ACC112 (cell line): Measurements from ENCODE around the gene HEBP2.

ENCODE experiments used
- H2AFZ ChIP-seq: fragments of 200-600 bp; sonication (generic); one replicate; pipeline ENCODE4 v1.6.0; 2017; ENCODE audit warnings: antibody characterized with exemption, low read length; ENCODE audit not compliant: unreplicated experiment
- H3K27ac ChIP-seq: fragments of 200-600 bp; sonication (generic); 2 replicates; pipeline ENCODE4 v1.5.1; 2014; ENCODE audit warnings: low read depth, mild to moderate bottlenecking, antibody characterized with exemption, low read length, moderate library complexity
- H3K27me3 ChIP-seq: fragments of 200-600 bp; sonication (generic); 2 replicates; pipeline ENCODE4 v1.6.1; 2014; ENCODE audit warnings: mild to moderate bottlenecking, antibody characterized with exemption, low read length, moderate library complexity, mixed read lengths; ENCODE audit not compliant: insufficient read depth
- H3K36me3 ChIP-seq: fragments of 200-600 bp; sonication (generic); 2 replicates; pipeline ENCODE4 v1.6.1; 2016; ENCODE audit warnings: mild to moderate bottlenecking, antibody characterized with exemption, low read length, moderate library complexity, mixed read lengths; ENCODE audit not compliant: insufficient read depth
- H3K4me1 ChIP-seq: fragments of 200-600 bp; sonication (generic); one replicate; pipeline ENCODE4 v1.6.1; 2016; ENCODE audit warnings: low read length, mixed read lengths; ENCODE audit not compliant: insufficient read depth, unreplicated experiment, control insufficient read depth
- H3K4me3 ChIP-seq: fragments of 200-600 bp; sonication (generic); 2 replicates; pipeline ENCODE4 v1.5.1; 2014; ENCODE audit warnings: mild to moderate bottlenecking, low read depth, low read length
- H3K79me2 ChIP-seq: fragments of 200-600 bp; sonication (generic); one replicate; pipeline ENCODE4 v1.6.0; 2016; ENCODE audit warnings: low read length; ENCODE audit not compliant: control insufficient read depth, unreplicated experiment, insufficient read depth

Gene HEBP2

GRCh38 chr6:138397128-138398122 lies 6.6 kb upstream of the HEBP2 start:
- Histone ChIP-seq H3K36me3 (no peaks in the 10 kb centered on the region), H3K27me3 (no peaks in the 10 kb centered on the region), H3K4me3 (no peak overlapping the region), H3K4me1 (peaks cover 15% of the 10 kb centered on the region), H2AFZ (no peak overlapping the region), H3K79me2 (no peaks in the 10 kb centered on the region), H3K27ac (no peak overlapping the region)

GRCh38 chr6:138400326-138400725 lies 3.7 kb upstream of the HEBP2 start:
- no peak overlapping the region for H3K4me3 ChIP-seq
- peaks cover 16% of the 10 kb centered on the region for H3K4me1 ChIP-seq
- no peaks in the 10 kb centered on the region for H3K36me3 ChIP-seq
- no peak overlapping the region for H3K27ac ChIP-seq
- no peak overlapping the region for H2AFZ ChIP-seq
- H3K27me3 ChIP-seq: no peaks in the 10 kb centered on the region
- H3K79me2 ChIP-seq: peaks cover 7% of the 10 kb centered on the region

GRCh38 chr6:138401960-138402837 lies 1.8 kb upstream of the HEBP2 start:
- H3K79me2 ChIP-seq: peaks cover 7% of the 10 kb centered on the region
- H3K27ac ChIP-seq: no peak overlapping the region
- no peak overlapping the region for H2AFZ ChIP-seq

GRCh38 chr6:138402838-138403187 lies 1.2 kb upstream of the HEBP2 start:
- H3K27ac ChIP-seq: no peak overlapping the region
- H3K27me3 ChIP-seq: no peaks in the 10 kb centered on the region
- no peak overlapping the region for H2AFZ ChIP-seq
- peaks cover 12% of the 10 kb centered on the region; the same call in 1 of the 2 replicates for H3K36me3 ChIP-seq
- H3K79me2 ChIP-seq: peaks cover 7% of the 10 kb centered on the region
- peak overlapping the region; percentile 97 for H3K4me3 ChIP-seq
- peaks cover 7% of the 10 kb centered on the region for H3K4me1 ChIP-seq

More at GRCh38 chr6:138401960-138402837, 1.8 kb upstream of the HEBP2 start:
- Histone ChIP-seq H3K36me3 (peaks cover 8% of the 10 kb centered on the region; the same call in 1 of the 2 replicates), H3K27me3 (no peaks in the 10 kb centered on the region), H3K4me1 (peaks cover 13% of the 10 kb centered on the region), H3K4me3 (no peak overlapping the region)

GRCh38 chr6:138403324-138403800 lies 661 bp upstream of the HEBP2 start:
- Histone ChIP-seq H3K4me3 (peak overlapping the region; percentile 97), H3K27ac (peak overlapping the region; percentile 28; the same call in 1 of the 2 replicates)

GRCh38 chr6:138404666-138405337 lies 779 bp downstream of the HEBP2 start:
- Histone ChIP-seq H3K79me2 (peaks cover 7% of the 10 kb centered on the region), H3K4me1 (peaks cover 13% of the 10 kb centered on the region), H3K27ac (peak overlapping the region; percentile 5; the same call in 1 of the 2 replicates), H3K36me3 (peaks cover 18% of the 10 kb centered on the region; the same call in 1 of the 2 replicates), H3K4me3 (peak overlapping the region; percentile 97), H3K27me3 (no peaks in the 10 kb centered on the region), H2AFZ (peak overlapping the region; percentile 89)

More at GRCh38 chr6:138403324-138403800, 661 bp upstream of the HEBP2 start:
- Histone ChIP-seq H2AFZ (peak overlapping the region; percentile 89), H3K36me3 (peaks cover 12% of the 10 kb centered on the region; the same call in 1 of the 2 replicates), H3K79me2 (peaks cover 7% of the 10 kb centered on the region), H3K27me3 (no peaks in the 10 kb centered on the region), H3K4me1 (peaks cover 7% of the 10 kb centered on the region)

GRCh38 chr6:138405816-138406413 lies 1.9 kb downstream of the HEBP2 start:
- peaks cover 23% of the 10 kb centered on the region for H3K4me1 ChIP-seq
- H3K27me3 ChIP-seq: no peaks in the 10 kb centered on the region
- H3K36me3 ChIP-seq: peaks cover 18% of the 10 kb centered on the region; the same call in 1 of the 2 replicates
- H3K27ac ChIP-seq: no peak overlapping the region
- H2AFZ ChIP-seq: no peak overlapping the region
- H3K79me2 ChIP-seq: peaks cover 7% of the 10 kb centered on the region
- no peak overlapping the region; the same call in 1 of the 2 replicates for H3K4me3 ChIP-seq

- H3K27ac ChIP-seq: no peak overlapping the region
- peaks cover 28% of the 10 kb centered on the region for H3K4me1 ChIP-seq
- H3K79me2 ChIP-seq: peaks cover 7% of the 10 kb centered on the region
- no peak overlapping the region for H2AFZ ChIP-seq
- no peaks in the 10 kb centered on the region for H3K27me3 ChIP-seq
- no peak overlapping the region for H3K4me3 ChIP-seq
- H3K36me3 ChIP-seq: peaks cover 19% of the 10 kb centered on the region; the same call in 1 of the 2 replicates
Measured at GRCh38 chr6:138406443-138406842, 2.4 kb downstream of the HEBP2 start.

GRCh38 chr6:138410048-138410735 lies 6.2 kb downstream of the HEBP2 start:
- H3K4me3 ChIP-seq: peak overlapping the region; percentile 47; the same call in 1 of the 2 replicates
- H3K27ac ChIP-seq: peak overlapping the region; percentile 85
- peaks cover 36% of the 10 kb centered on the region for H3K36me3 ChIP-seq
- peaks cover 35% of the 10 kb centered on the region for H3K4me1 ChIP-seq
- H2AFZ ChIP-seq: no peak overlapping the region
- H3K79me2 ChIP-seq: no peaks in the 10 kb centered on the region
- H3K27me3 ChIP-seq: no peaks in the 10 kb centered on the region
